Activated CD4-positive, alpha-beta memory T cell treated with anti-CD3 and anti-CD28 coated beads for 36 hours (primary cell): ENCODE results near the gene MEF2A. TPM values are rescaled to one million over a fixed set of nuclear protein-coding genes. Genes with fewer than 3 reads are reported as not detected.

Source experiments
- CTCF ChIA-PET: fragments of 350-600 bp; sonication (Branson Sonifier 250); formaldehyde crosslinking; loops from one replicate; lab custom pipeline; 2021; ENCODE audit warnings: antibody characterized with exemption, inconsistent platforms; lab: Charles Lee
- POLR2A ChIA-PET: fragments of 350-600 bp; sonication (Branson Sonifier 250); formaldehyde crosslinking; loops from one replicate; lab custom pipeline; 2021; ENCODE audit warnings: antibody characterized with exemption; lab: Charles Lee
- DNase-seq: peaks from one replicate; pipeline ENCODE4 v3.0.0-alpha.2; 2020
- H3K27ac Mint-ChIP-seq: one replicate; pipeline ENCODE4 v1.8.0; 2021; ENCODE audit warnings: mixed read lengths
- H3K27me3 Mint-ChIP-seq: one replicate; pipeline ENCODE4 v1.8.0; 2021; ENCODE audit warnings: mixed read lengths
- H3K36me3 Mint-ChIP-seq: one replicate; pipeline ENCODE4 v1.8.0; 2021; ENCODE audit warnings: mixed read lengths
- H3K4me1 Mint-ChIP-seq: one replicate; pipeline ENCODE4 v1.8.0; 2021; ENCODE audit warnings: low read depth, mixed read lengths
- H3K4me3 Mint-ChIP-seq: one replicate; pipeline ENCODE4 v1.8.0; 2021; ENCODE audit warnings: mild to moderate bottlenecking, mixed read lengths
- H3K9me3 Mint-ChIP-seq: one replicate; pipeline ENCODE4 v1.8.0; 2021; ENCODE audit warnings: mixed read lengths
- intact Hi-C: fragments of 100-400 bp; cut with micrococcal nuclease; formaldehyde crosslinking; loops from one replicate; pipeline ENCODE4 v1.15.1; 2023
- total RNA-seq, 2 experiments: library from RNA; stranded (reverse); gene quantifications; one replicate each; pipeline ENCODE4 v1.2.3, GENCODE V29; 2021

Gene MEF2A
- total RNA-seq, 2 experiments from 2014 or later, result 15.9 to 19.5 TPM

DNA sequence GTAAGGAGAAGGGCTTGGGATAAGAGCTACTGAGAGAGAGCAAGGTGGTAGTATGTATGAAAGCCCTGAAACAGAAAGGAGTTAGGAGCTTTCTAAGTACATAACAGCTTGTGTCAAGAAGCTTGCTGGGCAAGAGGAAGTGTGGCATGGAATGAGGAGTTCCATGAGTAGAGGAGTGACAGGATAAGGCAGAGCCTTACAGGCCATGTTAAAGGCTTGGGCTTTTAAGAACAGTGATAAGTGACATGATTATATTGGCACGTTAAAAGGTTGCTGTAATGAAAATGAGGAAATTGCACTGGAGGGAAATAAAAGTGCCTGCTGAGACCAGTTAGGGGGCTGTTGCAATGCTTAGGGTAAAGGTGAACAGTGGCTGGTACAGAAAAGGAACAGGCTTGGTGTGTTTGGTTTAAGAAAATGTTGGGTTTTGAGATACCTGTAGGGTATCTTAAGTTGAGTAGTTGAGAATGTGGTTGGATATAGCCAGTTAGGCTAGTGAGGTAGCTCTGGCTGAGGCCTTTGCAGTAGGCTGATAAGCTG is 49.0 kb downstream of the MEF2A start:
- H3K27ac Mint-ChIP-seq, result no peak overlapping the region
- no peaks in the 10 kb centered on the region for H3K27me3 Mint-ChIP-seq
- ChIA-PET CTCF (interaction anchor here (1.1 kb wide), 1 partner anchor 89 kb away, joined by 3 read pairs; no protein-coding TSS in a partner anchor), POLR2A (no interaction called here)
- intact Hi-C loops, result no loop called here
- H3K4me3 Mint-ChIP-seq, result no peak overlapping the region
- no peaks in the 10 kb centered on the region for H3K9me3 Mint-ChIP-seq
- H3K36me3 Mint-ChIP-seq, result no peaks in the 10 kb centered on the region
- peaks cover 45% of the 10 kb centered on the region for H3K4me1 Mint-ChIP-seq
- DNase-seq, result no peak

DNA sequence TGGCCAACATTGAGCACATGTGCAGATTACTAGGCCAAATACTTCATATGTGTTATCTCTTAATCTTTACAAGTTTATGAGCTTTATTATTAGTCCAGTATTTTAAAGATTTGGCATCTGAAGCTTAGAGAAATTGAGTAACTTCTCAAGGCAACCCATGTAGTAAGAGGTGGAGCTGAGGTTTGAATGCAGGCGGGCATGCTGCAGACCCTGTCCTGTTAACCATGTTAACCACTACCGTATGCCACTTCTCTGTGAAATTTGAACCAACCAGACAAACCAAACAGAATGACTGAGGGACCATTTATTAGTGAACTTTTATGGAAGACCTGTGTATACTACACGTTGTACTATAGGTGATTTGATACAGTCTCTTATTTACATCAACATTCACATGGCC is 49.7 kb downstream of the MEF2A start:
- ChIA-PET POLR2A (no interaction called here), CTCF (interaction anchor here (1.1 kb wide), 1 partner anchor 89 kb away, joined by 3 read pairs; no protein-coding TSS in a partner anchor)
- Mint-ChIP-seq H3K4me1 (peaks cover 45% of the 10 kb centered on the region), H3K9me3 (no peaks in the 10 kb centered on the region), H3K27me3 (no peaks in the 10 kb centered on the region), H3K4me3 (no peak overlapping the region), H3K27ac (no peak overlapping the region), H3K36me3 (no peaks in the 10 kb centered on the region)
- no peak for DNase-seq
- intact Hi-C loops, result no loop called here

DNA sequence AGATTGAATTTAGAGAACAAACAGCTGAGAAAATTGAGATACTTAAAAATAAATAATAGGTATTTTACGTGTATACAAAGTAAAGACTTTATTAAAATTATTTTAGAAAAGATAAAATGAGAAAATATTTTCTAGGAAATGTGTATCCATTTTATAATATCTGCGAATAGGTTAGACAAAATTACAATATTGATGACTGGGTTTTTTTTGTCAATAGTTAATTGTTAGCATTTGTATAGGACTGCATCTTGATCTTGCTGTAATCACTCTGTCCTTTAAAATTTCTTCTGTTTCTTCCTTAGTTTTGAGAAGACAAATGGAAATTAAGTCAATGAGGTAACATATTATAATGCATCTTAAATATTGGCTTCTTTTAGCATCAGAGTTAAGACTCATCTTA is 50.3 kb downstream of the MEF2A start:
- no peak overlapping the region for H3K27ac Mint-ChIP-seq
- H3K4me1 Mint-ChIP-seq, result peaks cover 45% of the 10 kb centered on the region
- no peak for DNase-seq
- no peaks in the 10 kb centered on the region for H3K9me3 Mint-ChIP-seq
- intact Hi-C loops, result no loop called here
- H3K27me3 Mint-ChIP-seq, result no peaks in the 10 kb centered on the region
- POLR2A ChIA-PET, result no interaction called here
- no peaks in the 10 kb centered on the region for H3K36me3 Mint-ChIP-seq
- CTCF ChIA-PET, result interaction anchor here (1.1 kb wide), 1 partner anchor 88 kb away, joined by 3 read pairs; no protein-coding TSS in a partner anchor
- H3K4me3 Mint-ChIP-seq, result no peak overlapping the region

DNA sequence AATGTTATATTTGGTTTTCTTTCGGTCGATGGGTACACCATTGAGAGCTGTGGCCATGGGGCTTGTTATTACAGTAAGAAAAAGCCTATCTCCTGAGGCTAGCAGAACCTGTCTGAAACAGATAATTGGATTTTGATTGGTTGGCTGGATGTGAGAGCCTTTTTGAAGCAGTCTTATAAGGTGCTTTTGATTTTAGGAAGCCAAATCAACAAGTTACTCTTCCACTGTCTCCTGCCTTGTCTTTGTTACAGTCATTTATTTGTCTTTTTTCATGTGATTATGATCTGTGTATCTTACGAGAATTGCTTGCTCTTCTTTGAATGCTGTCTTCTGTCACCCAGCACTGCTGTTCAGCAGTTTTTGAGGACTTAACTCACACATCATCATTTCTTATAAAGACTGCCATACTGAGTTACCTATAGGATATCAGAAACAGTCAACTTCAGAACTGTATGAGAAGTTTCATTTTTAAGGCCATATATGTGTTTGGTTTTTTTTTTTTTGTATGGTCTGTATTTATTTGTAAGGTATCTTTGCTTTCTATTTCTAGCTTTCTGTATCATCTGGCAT is 51.1 kb downstream of the MEF2A start:
- intact Hi-C loops, result no loop called here
- Mint-ChIP-seq H3K27me3 (no peaks in the 10 kb centered on the region), H3K9me3 (no peaks in the 10 kb centered on the region), H3K4me1 (peaks cover 45% of the 10 kb centered on the region), H3K4me3 (no peak overlapping the region), H3K36me3 (peaks cover 3% of the 10 kb centered on the region), H3K27ac (peak overlapping the region; percentile 26)
- ChIA-PET CTCF (no interaction called here), POLR2A (no interaction called here)
- DNase-seq, result no peak

DNA sequence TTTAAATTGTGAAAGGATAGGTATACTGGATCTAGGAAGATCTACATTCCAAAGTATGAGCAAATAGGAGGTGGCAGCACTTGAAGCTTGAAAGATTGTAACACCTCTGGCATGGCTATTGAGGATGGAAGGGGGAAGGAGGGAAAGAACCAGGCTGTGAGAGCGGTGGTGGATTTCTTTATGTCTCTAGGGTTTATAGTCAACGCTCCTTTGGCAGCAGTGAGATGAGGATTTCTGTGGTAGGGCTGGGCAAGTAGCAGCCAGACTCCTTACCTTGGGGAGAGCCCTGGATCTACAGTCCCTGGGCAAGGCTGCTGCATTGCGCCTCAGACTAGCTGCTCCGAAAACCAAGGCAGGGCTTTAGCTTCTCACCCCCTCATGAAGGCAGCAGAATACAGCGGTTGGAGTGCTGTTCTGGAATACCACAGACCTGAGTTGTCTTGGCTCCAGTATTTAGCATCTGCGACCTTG is 53.2 kb downstream of the MEF2A start:
- CTCF ChIA-PET, result no interaction called here
- no peak overlapping the region for H3K27ac Mint-ChIP-seq
- no peaks in the 10 kb centered on the region for H3K27me3 Mint-ChIP-seq
- no peak overlapping the region for H3K4me3 Mint-ChIP-seq
- peaks cover 8% of the 10 kb centered on the region for H3K36me3 Mint-ChIP-seq
- DNase-seq, result no peak
- POLR2A ChIA-PET, result no interaction called here
- intact Hi-C loops, result no loop called here
- peaks cover 34% of the 10 kb centered on the region for H3K4me1 Mint-ChIP-seq
- H3K9me3 Mint-ChIP-seq, result peaks cover 2% of the 10 kb centered on the region

DNA sequence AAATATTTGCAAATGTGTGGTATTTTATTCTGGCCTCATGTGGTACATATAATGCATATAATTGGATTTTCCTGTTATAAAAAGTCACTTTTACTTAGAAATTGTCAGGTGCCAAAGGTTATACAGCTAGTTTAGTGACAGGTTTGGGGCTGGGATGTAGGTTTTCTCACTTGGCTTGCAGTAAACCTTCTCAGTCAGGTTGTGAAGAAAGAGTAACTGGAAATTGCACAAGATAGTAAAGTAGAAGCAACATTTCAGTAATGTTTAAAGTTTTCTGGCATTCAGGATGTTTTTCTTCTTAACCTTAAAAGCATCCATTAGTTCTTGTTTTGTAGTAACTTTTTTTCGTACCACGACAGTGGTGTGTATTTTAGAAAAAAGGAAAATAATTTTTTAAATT is 53.9 kb downstream of the MEF2A start:
- Mint-ChIP-seq H3K27me3 (no peaks in the 10 kb centered on the region), H3K4me1 (peaks cover 26% of the 10 kb centered on the region), H3K9me3 (peaks cover 3% of the 10 kb centered on the region), H3K27ac (no peak overlapping the region), H3K4me3 (no peak overlapping the region), H3K36me3 (peaks cover 12% of the 10 kb centered on the region)
- intact Hi-C loops, result no loop called here
- CTCF ChIA-PET, result no interaction called here
- no peak for DNase-seq
- POLR2A ChIA-PET, result no interaction called here

DNA sequence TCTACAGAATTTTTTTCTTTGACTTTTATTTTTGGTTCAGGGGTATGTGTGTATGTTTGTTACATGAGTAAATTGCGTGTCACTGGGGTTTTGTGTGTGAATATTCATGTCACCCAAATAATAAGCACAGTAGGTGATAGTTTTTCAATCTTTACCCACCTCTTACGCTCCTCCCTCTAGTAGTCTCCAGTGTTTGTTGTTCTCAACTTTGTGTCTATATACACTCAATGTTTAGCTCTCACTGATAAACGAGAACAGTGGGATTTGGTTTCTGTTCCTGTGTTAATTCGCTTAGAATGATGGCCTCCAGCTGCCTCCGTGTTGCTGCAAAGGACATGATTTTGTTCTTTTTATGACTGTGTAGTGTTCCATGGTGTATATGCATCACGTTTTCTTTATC is 54.4 kb downstream of the MEF2A start:
- intact Hi-C loops, result no loop called here
- no peaks in the 10 kb centered on the region for H3K27me3 Mint-ChIP-seq
- peaks cover 23% of the 10 kb centered on the region for H3K4me1 Mint-ChIP-seq
- ChIA-PET POLR2A (no interaction called here), CTCF (no interaction called here)
- no peak overlapping the region for H3K4me3 Mint-ChIP-seq
- no peak for DNase-seq
- H3K9me3 Mint-ChIP-seq, result peaks cover 7% of the 10 kb centered on the region
- peaks cover 16% of the 10 kb centered on the region for H3K36me3 Mint-ChIP-seq
- no peak overlapping the region for H3K27ac Mint-ChIP-seq

DNA sequence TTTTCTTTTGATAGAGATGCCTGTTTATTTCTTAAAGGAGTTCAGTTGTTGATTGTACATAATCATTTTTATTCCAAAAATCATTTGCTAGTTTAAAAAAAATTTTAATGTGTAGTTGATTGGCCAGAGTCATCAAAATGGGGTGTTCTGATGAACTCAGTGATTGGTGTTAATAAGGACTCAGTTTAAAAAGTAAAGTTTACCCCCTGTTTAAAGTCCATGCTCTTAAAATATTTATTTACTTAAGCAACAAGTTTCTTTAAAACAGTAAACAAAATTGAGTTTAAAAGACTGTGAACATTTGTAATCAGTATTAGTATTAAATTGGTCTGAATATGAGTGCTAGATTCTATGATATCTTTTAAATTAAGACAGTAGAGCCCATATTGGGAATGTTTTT is 56.0 kb downstream of the MEF2A start:
- H3K4me1 Mint-ChIP-seq, result peaks cover 28% of the 10 kb centered on the region
- no peak overlapping the region for H3K27ac Mint-ChIP-seq
- ChIA-PET POLR2A (no interaction called here), CTCF (interaction anchor here (0.6 kb wide), 1 partner anchor 83 kb away, joined by 4 read pairs; no protein-coding TSS in a partner anchor)
- H3K4me3 Mint-ChIP-seq, result no peak overlapping the region
- H3K9me3 Mint-ChIP-seq, result peaks cover 9% of the 10 kb centered on the region
- intact Hi-C loops, result no loop called here
- H3K27me3 Mint-ChIP-seq, result no peaks in the 10 kb centered on the region
- no peak for DNase-seq
- peaks cover 21% of the 10 kb centered on the region for H3K36me3 Mint-ChIP-seq

DNA sequence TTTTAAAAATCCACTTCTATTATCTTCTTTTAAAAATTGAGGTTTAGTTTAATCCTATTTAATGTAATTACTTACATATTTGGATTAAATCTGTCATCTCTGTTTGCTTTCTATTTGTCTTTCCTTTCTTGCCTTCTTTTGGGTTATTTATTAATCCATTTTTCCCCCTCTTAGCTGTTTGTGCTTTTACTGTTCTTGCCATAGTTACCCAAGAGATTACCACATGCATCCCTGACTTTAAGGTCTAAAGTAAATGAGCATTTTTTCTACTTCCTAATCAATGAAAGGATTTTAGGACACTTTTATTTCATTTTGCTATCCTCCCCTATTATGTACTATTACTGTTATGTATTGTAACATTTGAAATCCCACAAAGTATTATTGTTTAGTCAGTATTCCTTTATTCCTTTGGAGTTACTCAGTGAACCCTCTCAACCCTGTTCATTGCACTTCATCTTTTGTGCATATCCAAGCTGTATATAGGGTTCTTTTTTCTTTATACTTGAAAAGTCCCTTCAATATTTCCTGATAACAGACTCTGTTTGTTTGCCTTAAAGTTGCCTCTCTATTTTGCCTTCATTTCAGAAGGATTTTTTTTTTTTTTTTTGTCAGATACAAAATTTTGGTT is 62.7 kb downstream of the MEF2A start:
- Mint-ChIP-seq H3K27ac (no peak overlapping the region), H3K4me3 (no peak overlapping the region), H3K4me1 (peaks cover 38% of the 10 kb centered on the region), H3K9me3 (peaks cover 7% of the 10 kb centered on the region), H3K27me3 (no peaks in the 10 kb centered on the region), H3K36me3 (peaks cover 20% of the 10 kb centered on the region)
- ChIA-PET CTCF (no interaction called here), POLR2A (no interaction called here)
- DNase-seq, result no peak
- intact Hi-C loops, result no loop called here

DNA sequence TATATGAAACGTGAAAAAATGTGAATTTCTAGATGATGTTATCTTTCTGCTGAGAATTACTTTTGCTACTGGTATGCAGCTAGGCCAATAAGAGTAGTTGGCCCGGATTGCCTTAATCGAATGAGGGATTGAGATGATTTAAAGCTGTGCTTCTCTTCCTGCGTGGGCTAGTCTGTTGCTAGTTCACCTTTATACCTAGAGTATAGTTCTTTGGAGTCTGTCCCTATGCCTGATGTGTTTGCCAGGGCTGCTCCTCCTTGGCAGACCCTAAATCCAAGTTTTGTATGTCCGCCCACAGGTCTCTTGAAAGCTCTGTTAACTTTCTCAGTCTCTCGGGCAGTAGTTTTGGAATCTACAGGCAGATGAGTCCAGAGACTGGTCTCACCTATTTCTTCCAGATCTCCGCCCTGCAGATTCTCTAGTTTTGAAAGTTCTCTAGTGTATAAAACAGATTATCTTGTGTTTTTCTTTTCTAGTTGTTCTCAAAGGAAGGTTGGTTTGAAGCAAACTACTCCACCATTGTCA is 64.9 kb downstream of the MEF2A start:
- DNase-seq, result no peak
- H3K36me3 Mint-ChIP-seq, result peaks cover 24% of the 10 kb centered on the region
- no peak overlapping the region for H3K4me3 Mint-ChIP-seq
- no peaks in the 10 kb centered on the region for H3K27me3 Mint-ChIP-seq
- intact Hi-C loops, result no loop called here
- H3K27ac Mint-ChIP-seq, result no peak overlapping the region
- peaks cover 38% of the 10 kb centered on the region for H3K4me1 Mint-ChIP-seq
- ChIA-PET CTCF (no interaction called here), POLR2A (no interaction called here)
- H3K9me3 Mint-ChIP-seq, result peaks cover under 1% of the 10 kb centered on the region

DNA sequence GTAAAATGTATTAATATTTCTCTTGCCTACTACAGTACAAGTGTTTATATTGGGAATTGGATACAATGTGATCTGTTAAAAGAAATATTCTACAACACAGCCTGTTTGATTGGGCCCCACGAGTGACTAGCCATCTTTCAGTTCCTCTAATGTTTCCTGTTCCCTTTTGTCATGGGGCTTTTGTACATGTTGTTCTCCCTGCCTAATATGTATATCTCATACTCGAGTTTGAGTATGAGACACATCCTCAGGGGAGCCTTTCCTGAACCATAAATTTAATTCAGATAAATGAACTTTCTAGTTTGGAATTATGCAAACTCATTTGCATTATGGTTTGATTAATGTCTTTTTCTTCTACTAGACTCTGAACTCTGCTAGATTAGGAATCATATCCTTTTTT is 65.5 kb downstream of the MEF2A start:
- ChIA-PET POLR2A (no interaction called here), CTCF (no interaction called here)
- peaks cover 36% of the 10 kb centered on the region for H3K4me1 Mint-ChIP-seq
- H3K4me3 Mint-ChIP-seq, result no peak overlapping the region
- H3K27ac Mint-ChIP-seq, result no peak overlapping the region
- intact Hi-C loops, result no loop called here
- H3K36me3 Mint-ChIP-seq, result peaks cover 30% of the 10 kb centered on the region
- no peaks in the 10 kb centered on the region for H3K27me3 Mint-ChIP-seq
- no peak for DNase-seq
- peaks cover 4% of the 10 kb centered on the region for H3K9me3 Mint-ChIP-seq

DNA sequence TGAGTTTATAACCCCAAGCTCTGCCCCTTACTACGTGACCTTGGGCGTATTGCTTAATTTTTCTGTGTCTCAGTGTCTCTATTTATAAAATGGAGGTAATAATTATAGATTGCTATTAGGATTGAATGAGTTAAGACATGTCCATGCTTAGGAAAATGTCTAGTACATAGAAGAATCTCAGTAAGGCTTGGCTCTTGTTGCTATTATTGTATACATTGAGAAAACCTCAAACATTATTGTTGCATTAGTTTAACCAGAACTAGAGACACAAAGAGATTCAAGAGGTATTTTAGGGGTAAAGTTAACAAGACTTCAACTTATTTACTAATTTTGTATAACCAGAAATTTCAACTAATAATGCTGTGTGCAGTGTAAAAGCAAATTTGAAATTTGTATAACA is 66.7 kb downstream of the MEF2A start:
- DNase-seq, result no peak
- Mint-ChIP-seq H3K27me3 (no peaks in the 10 kb centered on the region), H3K9me3 (peaks cover 7% of the 10 kb centered on the region), H3K27ac (no peak overlapping the region), H3K4me3 (no peak overlapping the region), H3K36me3 (peaks cover 34% of the 10 kb centered on the region), H3K4me1 (peaks cover 34% of the 10 kb centered on the region)
- POLR2A ChIA-PET, result no interaction called here
- CTCF ChIA-PET, result no interaction called here
- intact Hi-C loops, result no loop called here
